Measurements from ENCODE around the gene CCNI.
A peak's percentile ranks its signal among the peaks of the same experiment; 100 is the strongest.
"Not testable (repeated sequence)": the region's sequence is repeated elsewhere in the genome, so short reads cannot be mapped to it uniquely, and the experiment has no call there.

Gene CCNI

GRCh38 chr4:77080806-77081205 lies 5.0 kb upstream of the CCNI start:
- DNase-seq = not testable (repeated sequence)

DNA sequence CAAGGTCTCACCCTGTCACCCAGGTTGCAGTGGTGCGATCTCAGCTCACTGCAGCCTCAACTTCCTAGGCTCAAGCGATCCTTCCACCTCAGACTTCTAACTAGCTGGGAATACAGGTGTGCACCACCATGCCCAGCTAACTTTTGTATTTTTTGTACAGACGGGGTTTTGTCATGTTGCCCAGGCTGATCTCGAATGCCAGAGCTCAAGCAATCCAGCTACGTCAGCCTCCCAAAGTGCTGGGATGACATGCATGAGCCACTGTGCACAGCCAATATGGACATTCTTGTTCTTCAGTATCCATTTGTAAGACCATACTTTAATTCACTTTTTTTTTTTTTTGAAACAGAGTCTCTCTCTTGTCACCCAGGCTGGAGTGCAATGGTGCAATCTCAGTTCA lies 3.5 kb upstream of the CCNI start:
- no peak for DNase-seq

GRCh38 chr4:77078401-77078800 lies 2.6 kb upstream of the CCNI start:
- no peak for DNase-seq

DNA sequence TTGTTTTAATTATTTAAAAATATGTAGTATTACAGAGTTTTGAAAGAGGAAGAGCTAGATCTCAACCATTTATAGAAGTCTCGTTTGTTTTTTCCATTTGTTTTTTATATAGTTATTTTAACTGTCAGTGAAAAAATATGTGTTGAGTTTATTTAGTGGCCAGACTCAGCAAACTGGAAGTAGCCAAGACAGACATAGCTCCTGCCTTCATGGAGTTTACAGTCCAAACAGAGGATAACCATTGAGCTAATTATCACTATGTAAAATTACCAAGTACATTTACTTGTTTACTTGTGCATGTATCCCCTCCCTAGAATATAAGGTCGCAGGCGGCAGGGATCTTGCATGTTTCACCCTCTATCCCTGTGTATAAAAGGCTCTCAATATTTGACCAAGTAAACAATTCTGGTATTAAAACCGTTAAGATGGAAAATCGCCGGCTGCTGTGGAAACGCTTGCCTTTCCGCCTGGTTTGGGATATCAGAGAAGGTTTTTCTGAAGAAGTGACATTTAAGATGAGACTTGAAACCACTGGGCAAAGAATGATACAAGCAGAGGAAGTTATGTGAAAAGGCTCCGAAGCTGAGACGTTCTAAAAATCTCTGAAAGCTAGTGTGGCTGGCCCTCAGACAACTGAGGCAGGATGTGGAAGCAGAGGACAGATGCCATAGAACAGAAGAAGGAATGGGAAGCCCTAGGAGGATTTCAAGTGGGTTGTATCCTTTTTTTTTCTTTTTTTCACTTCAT lies 1.3 kb upstream of the CCNI start:
- DNase-seq = no peak

- DNase-seq = peak; percentile 86
Measured at GRCh38 chr4:77074981-77075855, 571 bp downstream of the CCNI start.

GRCh38 chr4:77074381-77074831 lies 1.4 kb downstream of the CCNI start:
- no peak for DNase-seq

DNA sequence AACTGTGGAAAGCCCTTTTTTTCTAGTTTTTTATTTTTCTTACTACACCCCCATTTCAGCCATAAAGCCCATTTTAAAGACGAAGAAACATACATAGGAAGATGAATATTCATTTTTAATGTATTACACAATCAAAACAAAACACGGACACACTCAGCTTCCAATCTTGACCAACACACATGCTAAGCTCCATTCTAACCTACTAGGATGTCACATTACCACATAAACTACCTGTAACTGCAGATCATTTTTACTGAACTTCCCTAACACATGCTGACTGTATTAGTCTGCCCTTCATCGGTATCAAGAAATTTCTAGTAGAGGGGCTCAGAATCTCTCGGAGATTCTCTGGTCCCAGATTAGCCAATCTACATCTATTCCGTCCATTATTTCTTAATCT lies 1.8 kb downstream of the CCNI start:
- DNase-seq = no peak

DNA sequence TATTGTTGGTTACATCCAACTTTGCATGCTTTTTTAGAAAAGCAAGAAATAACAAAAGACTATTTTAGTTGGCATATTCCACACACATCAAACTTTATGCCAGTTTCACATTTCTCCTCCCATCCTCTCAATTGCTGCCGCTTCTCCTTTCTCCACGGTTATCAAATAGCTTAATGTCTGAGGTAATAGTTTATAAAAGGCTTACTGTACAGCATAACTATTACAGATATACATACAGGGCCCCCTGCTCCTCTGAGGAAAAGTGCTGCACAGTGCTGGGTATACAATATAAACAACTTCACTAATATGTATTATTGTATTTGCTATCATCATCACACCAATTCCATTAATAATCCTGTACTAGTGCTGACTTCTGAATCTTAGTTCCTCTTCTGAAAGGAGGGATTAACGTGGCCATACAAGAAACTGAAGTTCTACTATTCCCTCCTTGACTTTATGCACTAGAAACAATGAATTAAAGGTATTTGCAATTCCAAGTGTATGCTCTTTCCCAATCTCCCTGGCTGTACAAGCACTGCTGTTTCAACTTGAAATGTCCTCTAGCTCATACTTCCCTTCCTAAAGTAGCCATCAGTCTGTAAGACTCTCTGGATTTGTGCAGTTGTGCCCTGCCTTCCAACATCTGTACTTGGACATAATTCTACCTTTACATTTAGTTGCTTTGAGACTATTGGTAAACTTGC lies 2.5 kb downstream of the CCNI start:
- no peak for DNase-seq

GRCh38 chr4:77072195-77072753 lies 3.5 kb downstream of the CCNI start:
- peak; percentile 70 for DNase-seq

GRCh38 chr4:77069514-77069913 lies 6.3 kb downstream of the CCNI start:
- DNase-seq = not testable (repeated sequence)

GRCh38 chr4:77065382-77065781 lies 10.4 kb downstream of the CCNI start:
- DNase-seq = no peak

DNA sequence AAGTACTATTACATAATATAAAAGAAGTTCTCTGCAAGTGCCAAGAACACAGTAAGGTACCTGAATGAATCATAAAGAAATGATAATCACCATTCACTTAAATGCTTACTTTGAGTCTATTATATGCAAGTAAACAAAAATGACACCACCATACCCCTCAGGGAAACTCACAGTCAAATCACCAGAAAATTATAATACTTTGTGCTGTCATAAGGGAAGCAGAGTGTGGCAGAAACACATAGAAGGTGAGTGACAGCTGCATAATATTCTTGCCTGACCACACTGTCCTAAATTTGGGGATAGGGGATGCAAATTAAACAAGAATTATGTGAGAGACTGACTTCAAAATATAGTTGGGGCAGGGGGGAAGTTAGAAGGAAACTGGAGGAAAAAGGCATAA lies 12.9 kb downstream of the CCNI start:
- no peak for DNase-seq

DNA sequence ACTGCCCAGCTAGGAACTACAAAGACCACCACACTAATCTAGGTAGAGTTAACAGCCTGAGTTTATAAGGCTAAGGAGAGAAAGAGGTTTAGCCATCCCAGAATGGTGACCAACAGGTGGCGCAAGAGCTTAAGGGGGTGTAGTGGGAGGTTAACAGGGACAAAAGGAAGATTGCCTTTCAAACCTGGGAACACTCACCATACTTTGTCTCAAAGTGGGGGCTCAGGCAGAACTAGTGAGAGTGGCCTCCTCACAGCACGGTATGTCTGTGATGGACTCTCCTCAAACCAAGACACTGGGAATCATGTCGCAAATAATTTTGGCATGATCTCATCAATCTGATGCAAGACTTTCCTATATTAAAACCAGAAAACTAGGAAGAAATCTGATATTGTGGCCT lies 23.4 kb downstream of the CCNI start:
- peak; percentile 54 for DNase-seq

GRCh38 chr4:77050962-77051361 lies 24.8 kb downstream of the CCNI start:
- DNase-seq = no peak

GRCh38 chr4:77047037-77047436 lies 28.8 kb downstream of the CCNI start:
- DNase-seq = no peak

- no peak for DNase-seq
Measured at GRCh38 chr4:77045490-77045889, 30.3 kb downstream of the CCNI start.

- peak; percentile 66 for DNase-seq
Measured at GRCh38 chr4:77044461-77045150, 31.2 kb downstream of the CCNI start.

- no peak for DNase-seq
Measured at GRCh38 chr4:77043507-77044136, 32.2 kb downstream of the CCNI start.

DNA sequence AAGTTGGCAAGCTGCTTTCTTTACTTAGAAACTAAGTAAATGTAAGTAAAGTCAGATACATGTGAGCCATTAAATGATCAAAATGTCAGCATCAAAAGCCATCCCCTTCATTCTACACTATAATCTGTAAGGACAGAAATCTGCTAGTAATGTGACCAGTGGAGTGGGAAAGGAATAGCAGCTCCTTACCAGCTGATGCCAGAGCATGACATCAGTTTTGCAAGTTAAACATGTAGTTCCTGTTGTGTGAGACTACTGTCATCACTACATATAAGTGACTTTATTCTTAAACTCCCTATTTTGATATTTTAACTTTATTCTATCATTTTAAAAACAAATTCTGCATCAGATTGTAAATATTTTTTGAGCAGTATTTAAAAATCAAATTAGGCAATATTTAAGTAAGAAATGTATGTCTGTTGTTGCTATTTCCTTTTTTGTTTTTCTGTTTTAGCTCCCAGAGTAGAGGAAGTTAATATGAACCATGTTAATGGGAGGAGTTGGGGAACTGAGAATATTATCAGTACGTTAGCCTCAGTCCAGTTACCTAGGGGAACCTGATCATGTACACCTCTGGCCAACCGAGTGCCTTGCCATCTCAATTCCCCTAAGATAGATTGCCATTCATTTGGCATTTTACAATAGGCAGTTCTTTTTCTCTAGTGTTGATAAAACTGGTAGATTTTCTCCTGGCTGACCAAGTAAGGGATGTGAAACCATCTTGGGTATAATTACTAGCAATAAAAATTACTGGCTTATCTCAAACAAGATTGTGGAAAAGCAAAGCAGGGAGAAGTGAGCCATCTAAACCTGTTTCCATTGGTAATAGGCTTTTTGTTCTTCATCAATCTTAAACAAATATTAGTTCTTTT lies 34.7 kb downstream of the CCNI start:
- no peak for DNase-seq

GRCh38 chr4:77040270-77040669 lies 35.5 kb downstream of the CCNI start:
- DNase-seq = no peak

DNA sequence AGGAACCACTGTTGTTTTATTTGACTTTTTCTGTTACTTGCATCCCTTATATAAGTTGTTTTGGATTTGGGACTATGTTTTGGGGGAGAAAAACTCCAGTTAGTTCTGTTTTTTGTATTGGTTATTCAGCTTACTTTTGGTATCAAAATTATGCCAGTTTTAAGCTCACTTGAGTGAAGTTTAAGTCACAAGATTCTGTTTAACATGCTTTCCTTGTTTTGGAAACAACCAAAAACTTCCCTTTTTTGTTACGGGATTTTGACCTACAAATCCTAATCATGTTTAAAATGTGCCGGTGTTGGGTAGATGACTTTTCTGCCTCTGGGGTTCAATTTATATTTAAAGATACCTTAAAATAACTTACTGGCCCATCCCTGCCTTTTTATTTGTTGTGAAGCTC lies 36.0 kb downstream of the CCNI start:
- DNase-seq = no peak
